Activated CD8-positive, alpha-beta memory T cell treated with anti-CD3 and anti-CD28 coated beads, Interleukin-2, amount 50 U/mL, for 1 hour (primary cell): ENCODE measurements around the gene KLC3.
"Not testable (repeated sequence)": the region's sequence is repeated elsewhere in the genome, so short reads cannot be mapped to it uniquely, and the experiment has no call there.

ENCODE experiments used
- DNase-seq: peaks from one replicate; pipeline ENCODE4 v3.0.0-alpha.2; 2020; ENCODE audit errors: extremely low read depth

The KLC3 gene

GRCh38 chr19:45315304-45315703 is 25.2 kb upstream of the KLC3 start:
- no peak for DNase-seq

- DNase-seq: no peak
These were observed 19.4 kb upstream of the KLC3 start for GRCh38 chr19:45320997-45321775.

DNA sequence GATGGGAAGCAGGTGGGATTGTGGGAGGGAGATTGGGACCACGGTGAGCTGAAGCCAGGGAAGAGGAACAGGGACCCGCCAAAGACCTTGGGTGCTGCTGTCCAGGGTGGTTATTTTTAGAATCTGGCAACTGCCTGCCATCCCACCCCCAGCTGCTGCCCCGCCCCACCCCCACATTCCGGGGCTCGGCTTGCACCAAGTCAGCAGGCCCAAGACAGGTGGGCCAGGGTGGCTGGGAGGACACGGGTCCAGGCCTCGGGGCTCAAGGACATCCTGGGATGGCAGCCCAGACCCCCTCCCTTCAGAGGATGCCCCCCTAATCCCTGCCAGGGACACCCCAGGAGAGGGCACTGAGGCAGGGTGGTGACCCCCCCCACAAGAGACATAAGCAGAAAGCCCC is 18.7 kb upstream of the KLC3 start:
- DNase-seq: no peak

GRCh38 chr19:45322311-45322710 is 18.2 kb upstream of the KLC3 start:
- no peak for DNase-seq

GRCh38 chr19:45322744-45323281 is 17.7 kb upstream of the KLC3 start, which contains the start of gene CKM:
CKM (minus strand) TSS chr19:45322875; CDS start chr19:45319713, 3,162 bp downstream.
- no peak for DNase-seq

- no peak for DNase-seq
These were observed 16.9 kb upstream of the KLC3 start for GRCh38 chr19:45323671-45324081.

DNA sequence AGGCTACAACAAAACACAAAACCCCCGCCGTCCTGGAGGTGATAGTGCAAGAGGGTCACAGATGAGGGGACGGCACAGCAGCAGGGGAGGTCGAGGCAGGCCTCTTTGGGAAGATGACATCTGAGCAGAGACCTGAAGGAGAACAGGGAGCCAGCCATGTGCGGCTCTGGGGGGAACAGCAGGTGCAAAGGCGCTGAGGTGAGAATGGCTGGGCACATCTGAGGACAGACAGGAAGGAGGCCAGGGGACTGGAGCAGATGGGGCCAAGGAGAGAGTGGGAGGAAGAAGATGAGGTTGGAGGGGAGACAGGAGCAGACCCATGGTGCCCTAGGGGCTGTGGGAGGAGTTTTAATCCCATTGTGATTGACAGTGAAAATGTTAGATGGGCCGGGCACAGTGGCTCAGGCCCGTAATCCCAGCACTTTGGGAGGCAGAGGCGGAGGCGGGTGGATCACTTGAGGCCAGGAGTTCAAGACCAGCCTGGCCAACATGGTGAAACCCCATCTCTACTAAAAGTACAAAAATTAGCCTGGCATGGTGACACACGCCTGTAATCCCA is 16.1 kb upstream of the KLC3 start:
- no peak for DNase-seq

DNA sequence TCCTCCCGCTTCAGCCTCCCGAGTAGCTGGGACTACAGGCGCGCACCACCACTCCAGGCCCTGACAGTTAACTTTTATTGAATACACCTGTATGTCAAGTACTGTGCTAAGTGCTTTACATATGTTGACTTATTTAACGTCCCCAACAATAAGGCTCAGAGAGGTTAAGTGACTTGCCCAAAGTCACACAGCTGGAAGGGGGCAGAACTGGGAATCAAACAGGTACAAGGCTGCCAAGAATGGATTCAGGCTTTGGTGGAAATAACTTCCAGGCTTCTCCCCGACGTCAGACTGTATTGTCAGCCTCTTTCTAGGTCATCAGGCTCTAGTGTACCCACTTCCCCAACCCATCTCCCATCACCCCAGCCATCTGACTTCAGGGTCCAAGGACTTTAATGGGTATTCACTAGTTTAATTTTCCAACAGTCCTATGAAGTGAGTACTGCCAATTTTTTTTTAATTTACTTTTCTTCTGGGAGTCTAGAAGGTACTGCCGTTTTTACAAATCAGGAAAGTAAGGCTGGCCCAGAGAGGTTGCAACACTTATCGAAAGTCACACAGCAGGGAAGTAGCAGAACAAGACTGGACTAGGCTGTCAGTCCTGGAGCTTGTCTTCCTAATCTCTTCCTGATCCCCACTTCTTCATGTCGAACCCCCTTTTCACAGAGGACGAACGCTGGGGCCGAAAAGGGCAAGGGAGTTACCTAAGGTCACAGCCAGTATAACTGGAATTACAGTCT is 13.0 kb upstream of the KLC3 start:
- DNase-seq: no peak

DNA sequence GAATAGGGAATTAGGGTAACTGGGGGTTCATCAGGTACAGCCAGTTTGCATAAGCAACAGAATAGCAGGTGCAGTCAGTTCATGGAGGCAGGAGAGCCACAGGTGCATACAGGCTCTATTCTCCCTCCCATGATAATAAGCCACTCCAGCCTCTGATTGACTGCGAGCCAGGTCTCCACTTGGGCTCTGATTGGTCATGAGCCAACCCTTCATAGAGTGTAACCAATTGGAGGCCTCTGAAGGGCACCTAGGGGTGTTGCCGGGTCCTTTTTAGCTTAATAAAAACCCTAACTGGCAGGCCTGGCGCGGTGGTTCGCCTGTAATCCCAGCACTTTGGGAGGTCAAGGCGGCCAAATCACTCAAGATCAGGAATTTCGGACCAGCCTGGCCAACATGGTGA is 9.1 kb upstream of the KLC3 start:
- no peak for DNase-seq

DNA sequence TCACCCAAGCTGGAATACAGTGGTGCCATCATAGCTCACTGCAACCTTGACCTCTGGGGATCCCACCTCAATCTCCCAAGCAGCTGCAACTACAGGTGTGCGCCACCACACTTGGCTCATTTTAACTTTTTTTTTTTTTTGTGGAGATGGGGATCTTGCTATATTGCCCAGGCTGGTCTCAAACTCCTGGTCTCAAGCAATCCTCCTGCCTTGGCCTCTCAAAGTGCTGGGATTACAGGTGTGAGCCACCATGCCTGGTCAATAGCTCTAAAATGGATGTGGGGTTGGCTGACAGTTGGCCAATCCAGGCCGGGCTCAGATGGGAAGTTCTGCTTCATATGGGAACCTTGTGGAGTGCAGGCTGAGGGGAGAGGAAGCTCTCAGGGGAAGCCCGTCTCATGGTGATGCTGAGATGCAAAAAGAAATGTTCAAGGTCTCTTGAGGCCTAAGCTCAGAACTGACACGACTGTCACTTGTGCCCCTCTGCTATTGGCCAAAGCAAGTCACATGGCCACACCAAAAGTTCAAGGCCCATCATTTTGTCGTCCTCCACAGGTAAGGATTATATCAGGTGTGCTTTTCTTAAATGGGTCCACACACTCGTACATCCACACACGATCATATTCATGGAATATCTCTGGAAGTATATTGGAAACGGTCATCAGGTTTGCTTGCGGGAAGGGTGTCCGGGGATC is 6.8 kb upstream of the KLC3 start:
- DNase-seq: no peak

- not testable (repeated sequence) for DNase-seq
These were observed 5.7 kb upstream of the KLC3 start for GRCh38 chr19:45334881-45335280.

DNA sequence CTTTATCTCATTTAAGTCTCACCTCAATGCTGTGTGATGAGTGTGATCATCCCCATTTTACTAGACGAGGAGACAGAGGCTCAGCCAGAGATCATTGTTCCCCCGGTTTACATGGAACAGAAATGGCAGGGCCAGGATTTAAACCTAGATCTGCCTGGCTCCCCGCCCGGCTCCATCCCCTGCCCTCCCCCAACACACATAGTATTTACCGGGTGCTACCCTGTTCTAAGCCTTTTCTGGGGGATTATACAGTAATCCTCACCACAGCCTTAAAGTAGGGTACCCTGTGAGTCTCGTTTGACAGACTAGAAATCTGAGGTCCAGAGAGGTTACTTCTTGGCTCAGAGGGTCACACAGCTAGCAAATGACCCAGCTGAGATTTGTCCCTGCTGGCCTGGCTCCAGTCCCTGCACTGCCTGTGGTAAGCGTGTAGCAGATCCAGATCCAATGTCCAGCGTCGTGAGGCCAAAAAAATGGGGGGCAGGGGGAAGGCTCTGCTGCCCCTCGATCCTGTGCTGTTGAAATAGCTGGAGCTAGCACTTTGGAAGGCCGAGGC is 3.8 kb upstream of the KLC3 start:
- no peak for DNase-seq

DNA sequence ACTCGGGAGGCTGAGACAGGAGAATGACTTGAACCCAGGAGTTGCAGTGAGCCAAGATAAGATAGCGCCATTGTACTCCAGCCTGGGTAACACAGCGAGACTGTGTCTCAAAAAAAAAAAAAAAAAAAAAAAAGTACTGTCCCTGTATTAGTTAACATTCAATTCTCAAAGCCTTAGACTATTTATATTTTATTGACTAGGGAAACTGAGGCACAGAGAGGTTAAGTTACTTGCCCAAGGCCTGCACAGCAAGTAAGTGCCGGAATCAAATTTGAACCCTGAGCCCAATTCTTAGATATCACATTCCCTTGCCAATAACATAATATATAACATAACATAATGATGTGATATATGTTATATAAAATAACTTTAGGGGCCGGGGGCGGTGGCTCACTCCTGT is 921 bp upstream of the KLC3 start:
- no peak for DNase-seq

DNA sequence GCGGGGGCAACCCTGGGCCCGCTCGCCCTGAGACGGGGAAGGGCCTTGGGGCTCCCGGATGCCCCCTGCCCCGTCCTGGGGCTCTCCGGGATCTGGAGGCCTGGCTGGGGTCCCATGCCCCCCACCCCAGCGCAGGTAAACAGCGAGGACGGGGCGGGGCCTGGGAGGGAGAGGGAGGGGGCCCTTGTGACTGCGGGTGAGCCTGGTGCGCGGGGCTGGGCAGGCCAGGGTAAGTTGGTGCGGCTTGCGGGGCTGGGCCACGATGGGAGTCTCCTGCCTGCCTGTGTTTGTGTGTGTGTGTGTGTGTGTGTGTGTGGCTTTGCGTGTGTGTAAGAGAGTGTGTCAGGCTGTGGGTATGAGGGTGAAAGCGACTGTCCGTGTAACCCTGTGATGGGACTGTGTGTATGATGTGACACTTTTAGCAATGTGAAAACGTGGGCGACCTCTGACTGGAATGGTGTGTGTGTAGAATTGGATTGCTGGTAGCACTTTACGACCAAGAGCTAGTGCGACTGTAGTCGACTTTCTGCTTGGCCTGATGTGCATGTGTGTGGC is 426 bp downstream of the KLC3 start:
- DNase-seq: no peak

DNA sequence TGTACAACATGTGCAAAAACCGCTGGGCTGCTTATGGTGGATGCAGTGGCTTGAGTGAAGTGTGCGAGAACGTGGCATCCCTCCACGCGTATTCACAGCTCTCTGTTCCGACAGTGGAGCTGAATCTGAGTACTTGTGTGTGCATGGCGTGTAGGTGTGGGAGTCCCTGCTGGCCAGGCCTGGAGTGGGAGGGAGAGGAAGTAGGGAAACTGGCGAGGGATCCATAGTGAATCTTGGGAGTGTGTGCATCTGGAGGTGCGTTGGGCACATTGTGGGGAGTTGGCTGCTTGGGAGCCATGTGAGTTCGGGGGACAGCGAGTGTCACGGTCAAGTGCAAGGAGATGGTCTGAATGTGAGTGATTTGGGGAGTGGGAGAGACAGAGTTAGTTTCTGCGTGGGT is 2.4 kb downstream of the KLC3 start:
- no peak for DNase-seq

- DNase-seq: no peak
These were observed 4.3 kb downstream of the KLC3 start for GRCh38 chr19:45344621-45345505.

GRCh38 chr19:45345506-45345860 is 4.9 kb downstream of the KLC3 start:
- DNase-seq: no peak

GRCh38 chr19:45346449-45346848 is 5.9 kb downstream of the KLC3 start:
- DNase-seq: no peak

- no peak for DNase-seq
These were observed 7.2 kb downstream of the KLC3 start for GRCh38 chr19:45347570-45348366.
